NCI-H82 (cell line): Measurements from ENCODE around the gene VPS72.
"Not testable (repeated sequence)": the region's sequence is repeated elsewhere in the genome, so short reads cannot be mapped to it uniquely, and the experiment has no call there.

Experiments
- DNase-seq: peaks from one replicate; lab custom pipeline; 2025; lab: John Stamatoyannopoulos, UW

The VPS72 gene, protein sequence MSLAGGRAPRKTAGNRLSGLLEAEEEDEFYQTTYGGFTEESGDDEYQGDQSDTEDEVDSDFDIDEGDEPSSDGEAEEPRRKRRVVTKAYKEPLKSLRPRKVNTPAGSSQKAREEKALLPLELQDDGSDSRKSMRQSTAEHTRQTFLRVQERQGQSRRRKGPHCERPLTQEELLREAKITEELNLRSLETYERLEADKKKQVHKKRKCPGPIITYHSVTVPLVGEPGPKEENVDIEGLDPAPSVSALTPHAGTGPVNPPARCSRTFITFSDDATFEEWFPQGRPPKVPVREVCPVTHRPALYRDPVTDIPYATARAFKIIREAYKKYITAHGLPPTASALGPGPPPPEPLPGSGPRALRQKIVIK

DNA sequence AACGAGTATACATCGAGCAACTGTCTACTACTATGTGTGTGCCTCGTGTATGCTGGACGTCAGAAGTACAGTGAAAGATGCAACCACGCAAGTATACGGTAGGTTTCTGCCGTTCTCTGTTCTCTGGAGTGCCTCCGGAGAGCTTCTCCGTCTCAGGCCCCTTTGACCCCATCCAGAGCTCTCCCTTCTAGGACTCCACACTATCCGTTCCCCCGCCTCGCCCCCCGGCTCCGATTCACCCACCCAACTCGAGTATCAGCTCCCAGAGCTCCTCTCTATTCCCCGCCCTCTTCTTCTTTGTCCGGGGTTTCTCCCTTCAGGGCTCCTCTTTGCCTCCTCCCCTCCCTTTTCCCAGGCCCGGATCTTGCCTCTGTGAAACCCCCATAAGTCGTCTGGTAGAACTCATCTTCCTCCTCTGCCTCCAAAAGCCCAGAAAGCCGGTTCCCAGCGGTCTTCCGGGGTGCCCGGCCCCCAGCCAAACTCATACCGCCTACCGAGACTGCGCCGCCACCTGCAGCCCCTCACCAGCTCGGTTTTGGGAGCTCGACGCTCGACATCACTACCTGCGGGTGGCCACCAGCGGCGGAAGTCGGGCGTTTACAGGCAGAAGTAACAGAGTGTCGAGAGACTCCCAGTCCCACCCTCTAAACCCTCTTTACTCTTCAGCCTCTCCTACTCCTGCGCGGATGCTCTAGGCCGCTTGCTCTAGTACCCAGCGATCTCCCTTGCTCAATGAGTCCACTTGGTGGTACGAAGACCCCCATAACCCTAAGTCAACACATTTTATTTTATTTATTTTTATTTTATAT is at the start of gene VPS72:
Gene VPS72, minus strand, starts transcription at position 561 of the 809 bp plus-strand sequence. Its CDS starts 76 bp downstream, at position 485.
- DNase-seq, result peak; percentile 98

DNA sequence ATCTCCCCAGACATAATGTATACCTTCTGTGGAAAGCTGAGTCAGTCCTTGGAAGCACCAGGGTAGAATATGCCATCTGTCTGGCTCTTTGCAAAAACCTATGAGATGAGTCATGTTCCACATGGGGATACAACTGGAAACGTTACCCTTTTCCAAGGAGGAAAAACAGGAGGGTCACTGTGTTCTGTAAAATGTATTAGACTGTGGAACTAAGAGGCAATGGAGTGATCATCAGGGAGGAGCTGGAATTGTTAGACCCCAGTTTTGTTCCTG is 48.4 kb upstream of the VPS72 start:
- DNase-seq, result peak; percentile 17

DNA sequence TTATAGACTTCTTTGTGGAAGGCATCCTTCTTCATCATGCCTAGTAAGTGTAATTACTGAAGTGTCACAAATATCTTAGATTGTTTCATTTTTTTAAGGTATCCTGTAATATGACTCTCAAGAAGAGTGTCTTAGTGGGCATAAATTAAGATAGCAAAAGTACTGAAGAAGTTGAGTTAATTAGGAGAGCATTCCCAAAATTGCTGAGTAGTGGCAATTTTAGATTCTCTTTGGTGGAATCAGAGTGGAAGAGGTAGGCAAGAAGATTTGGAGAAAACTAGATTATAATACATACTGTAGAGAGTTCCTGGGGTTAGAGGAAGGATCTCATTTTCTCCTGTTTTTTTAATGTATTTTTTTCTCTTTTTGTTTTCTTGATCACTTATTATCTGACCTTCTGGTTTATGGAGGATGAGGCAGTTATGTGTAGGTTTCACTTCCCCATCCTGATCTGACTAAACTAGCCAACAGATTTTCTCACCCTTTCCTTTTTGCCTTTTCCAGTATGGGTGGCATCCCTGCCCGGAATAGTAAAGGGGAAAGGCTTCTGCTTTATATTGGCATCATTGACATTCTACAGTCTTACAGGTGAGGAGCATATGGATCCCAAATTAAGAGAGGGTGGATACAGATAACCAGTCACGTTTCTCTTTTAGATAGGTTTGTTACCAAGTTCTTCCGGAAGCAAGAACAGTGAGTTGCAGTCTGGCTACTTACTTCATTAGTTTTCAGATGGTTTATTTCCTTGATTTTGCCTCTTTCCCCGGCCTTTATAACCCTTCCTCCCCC is 47.9 kb upstream of the VPS72 start:
- DNase-seq, result no peak

DNA sequence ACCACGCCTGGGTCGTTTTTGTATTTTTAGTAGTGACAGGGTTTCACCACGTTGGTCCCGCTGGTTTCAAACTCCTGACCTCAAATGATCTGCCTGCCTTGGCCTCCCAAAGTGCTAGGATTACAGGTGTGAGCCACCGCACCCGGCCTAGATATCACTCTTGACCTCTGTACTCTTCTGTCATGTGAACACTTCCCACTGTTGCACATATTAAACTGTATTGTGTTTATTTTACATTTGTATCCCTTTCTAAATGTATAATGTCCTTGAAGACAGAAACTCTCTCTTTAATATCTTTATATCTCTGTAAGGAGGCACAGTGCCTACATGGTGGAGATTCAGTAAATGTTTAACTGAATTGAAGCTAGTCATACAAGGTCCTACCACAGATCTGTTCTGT is 45.2 kb upstream of the VPS72 start:
- DNase-seq, result no peak

DNA sequence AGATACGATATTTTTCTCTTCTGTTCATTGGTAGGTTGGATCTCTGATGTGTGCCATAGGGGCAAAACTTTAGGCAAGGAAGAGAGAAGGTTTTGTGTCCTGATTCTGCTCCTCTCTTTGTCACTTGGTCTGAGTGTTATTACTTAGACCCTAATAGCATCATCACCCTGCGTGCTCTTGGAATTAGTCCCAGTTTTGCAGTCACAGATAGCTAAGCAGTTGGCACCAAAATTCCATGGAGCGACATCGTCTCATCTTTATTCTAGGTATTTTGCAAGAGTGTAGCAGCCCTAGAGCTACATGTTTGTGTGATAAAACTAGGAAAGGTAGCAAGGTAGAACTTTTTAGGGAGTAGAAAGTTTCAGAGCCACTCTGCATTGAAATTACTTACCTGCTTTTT is 32.1 kb upstream of the VPS72 start:
- DNase-seq, result no peak

DNA sequence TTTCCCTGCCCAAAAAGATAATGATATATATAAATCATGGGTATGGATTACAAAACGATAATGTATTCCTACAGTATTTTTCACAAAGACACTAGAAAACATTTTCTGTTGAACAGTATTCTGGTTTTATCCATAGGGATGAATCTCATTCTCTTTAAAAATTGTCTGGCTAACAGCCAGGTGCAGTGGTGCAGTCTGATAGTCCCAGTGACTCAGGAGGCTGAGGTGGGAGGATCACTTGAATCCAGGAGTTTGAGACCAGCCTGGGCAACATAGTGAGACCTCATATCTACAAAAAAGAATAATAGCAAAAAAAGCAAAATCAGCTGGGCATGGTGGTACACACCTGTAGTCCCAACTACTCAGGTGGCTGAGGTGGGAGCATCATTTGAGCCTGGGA is 31.6 kb upstream of the VPS72 start:
- no peak for DNase-seq

DNA sequence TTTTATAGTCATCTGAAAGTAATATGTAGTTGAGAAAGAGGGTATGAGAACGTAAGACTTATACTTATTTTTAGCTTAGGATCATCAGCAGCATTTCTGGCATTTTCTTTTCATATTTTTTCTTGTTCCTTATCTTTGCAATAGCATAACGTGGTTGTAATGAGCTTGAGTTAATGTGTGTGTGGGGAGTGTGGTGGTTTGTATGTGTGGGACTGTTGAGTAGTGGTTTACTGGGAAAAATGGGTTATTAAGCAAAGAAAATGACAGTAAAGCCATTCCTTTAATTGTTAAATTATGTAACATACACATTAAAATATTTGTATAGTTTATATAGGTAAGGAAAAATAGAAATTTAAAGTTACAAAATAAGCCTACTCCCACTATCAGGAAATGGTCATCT is 23.6 kb upstream of the VPS72 start:
- DNase-seq, result no peak

DNA sequence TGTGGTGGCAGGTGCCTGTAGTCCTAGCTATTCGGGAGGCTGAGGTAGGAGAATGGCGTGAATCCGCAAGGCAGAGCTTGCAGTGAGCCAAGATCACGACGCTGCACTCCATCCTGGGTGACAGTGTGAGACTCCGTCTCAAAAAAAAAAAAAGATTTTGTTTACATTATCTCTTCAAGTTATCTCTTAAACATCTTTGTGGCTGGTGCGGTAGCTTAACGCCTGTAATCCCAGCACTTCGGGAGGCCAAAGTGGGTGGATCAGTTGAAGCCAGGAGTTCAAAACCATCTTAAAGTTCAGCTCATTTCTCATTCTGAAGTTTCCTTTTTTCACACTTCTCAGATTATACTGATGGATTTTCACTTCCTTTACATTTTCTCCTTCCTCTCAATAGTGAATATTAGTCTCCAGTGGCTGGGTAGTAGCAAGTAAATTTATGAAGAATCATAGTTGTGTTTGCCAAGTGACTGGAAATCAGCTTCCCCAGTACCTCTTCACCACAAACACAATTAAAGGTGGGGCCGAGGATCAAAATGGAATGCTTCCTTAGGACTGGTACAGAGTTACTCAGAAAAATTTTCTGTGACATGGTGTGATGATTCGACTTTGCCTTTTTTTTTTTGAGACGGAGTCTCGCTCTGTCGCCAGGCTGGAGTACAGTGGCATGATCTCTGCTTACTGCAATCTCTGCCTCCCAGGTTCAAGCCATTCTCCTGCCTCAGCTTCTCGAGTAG is 22.1 kb upstream of the VPS72 start:
- DNase-seq, result peak; percentile 34

DNA sequence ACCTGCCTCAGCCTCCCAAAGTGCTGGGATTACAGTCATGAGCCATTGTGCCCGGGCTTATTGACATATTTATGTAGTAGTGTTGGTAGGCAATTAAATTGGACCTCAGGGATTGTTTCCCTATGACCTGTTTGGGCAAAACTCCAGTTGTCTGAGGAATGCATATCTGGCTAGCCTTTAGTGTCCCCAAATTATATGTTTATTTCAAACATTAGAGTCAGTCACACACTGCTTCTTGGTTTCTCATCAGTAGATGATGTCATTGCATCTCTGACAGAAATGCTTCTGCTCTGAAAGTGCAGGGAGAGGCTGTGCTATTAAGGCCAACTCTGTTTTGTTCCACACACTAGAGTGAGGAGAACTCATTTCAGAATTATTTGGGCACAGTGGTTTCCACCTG is 20.8 kb upstream of the VPS72 start:
- no peak for DNase-seq

DNA sequence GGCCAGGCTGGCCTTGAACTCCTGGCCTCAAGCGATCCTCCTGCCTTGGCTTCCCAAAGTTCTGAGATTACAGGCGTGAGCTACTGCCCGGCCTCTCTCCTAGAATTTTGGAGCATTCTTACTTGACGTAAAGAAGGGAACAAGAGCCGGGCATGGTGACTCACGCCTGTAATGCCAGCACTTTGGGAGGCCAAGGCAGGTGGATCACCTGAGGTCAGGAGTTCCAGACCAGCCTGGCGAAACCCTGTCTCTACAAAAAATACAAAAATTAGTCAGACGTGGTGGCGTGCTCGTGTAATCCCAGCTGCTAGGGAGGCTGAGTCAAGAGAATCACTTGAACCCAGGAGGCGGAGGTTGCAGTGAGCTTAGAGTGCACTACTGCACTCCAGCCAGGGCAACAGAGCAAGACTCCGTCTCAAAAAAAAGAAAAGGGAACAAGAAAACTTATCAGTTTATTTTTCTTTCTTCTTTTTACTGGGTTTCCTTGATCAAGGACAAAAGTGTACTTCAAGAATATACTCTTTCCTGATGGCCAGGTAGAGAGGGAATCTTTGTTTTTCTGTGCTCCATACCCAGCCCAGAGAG is 15.5 kb upstream of the VPS72 start:
- not testable (repeated sequence) for DNase-seq

DNA sequence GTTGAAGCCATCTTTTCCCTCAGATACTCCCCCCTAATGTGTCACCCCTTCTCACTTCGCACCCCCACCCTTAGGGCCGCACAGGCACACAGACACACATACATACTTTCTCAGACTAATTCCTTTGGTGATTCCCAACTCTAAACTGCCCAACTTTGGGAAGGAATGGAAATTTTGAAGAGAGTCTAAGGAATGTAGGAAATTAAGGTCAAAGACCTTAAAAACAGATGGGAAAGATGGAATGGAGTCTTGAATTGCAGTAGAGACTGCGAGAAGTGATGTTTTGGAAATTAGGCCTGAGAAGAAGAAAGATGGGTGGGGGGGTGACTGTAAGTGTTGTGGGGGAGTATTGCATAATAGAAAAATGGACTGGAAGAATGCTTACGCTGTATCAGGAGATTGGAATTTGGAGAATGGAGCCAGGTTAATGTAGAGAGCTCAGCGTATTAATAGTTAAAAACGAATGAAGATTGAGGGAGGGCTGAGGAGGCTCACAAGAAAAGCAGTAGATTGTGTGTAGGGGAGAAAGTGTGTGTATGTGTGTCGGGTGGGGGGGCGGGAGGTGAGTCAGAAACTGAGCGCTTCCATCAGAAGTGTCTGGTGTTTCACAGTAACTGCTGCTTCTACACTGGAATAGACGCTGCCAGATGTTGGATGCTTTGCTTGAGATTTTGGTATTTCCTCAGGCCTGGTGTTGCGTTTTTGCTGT is 10.0 kb upstream of the VPS72 start:
- peak; percentile 13 for DNase-seq

DNA sequence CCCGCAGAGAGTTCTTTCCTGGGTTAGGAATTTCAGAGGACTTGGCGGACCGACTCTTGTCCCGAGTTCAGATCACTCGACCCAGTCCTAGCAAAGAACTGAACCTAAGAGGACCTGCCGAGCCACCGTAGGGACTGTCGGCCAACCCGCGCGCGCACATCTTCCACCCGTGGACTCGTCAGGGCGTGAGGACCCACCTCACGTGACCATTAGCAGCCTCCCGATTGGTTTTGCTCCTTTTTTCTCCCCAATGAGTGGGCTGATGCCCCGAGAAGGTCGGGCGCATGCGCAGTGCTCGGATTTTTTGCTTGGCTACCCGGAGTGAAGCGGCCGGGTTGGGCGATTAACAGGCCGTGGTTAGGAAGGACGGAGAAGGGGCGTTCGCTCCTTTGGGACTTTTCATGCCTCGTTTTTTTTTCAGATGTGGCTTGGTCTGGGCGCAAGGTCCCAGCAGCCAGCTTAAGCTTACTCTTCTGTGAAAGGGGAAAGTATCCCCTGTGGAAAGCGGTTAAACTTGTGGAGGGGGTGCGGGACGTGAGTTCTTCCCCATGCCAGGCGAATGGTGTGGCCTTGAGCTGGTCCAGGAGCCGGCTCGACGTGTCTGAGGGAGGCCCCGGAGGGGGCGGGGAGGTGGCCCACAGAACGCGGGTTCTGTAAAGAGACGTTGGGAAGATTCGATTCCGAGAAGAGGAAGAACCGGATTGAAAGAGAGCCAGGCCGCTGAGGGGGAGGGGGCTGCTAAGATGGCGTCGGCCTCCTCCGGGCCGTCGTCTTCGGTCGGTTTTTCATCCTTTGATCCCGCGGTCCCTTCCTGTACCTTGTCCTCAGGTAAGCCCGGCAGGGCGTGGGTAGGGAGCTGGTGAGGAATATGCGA is 8.5 kb upstream of the VPS72 start, which contains the start of gene PIP5K1A:
Gene PIP5K1A, plus strand, starts transcription at position 299 of the 874 bp plus-strand sequence. Its CDS starts 445 bp downstream, at position 744.
- peak; percentile 100 for DNase-seq

DNA sequence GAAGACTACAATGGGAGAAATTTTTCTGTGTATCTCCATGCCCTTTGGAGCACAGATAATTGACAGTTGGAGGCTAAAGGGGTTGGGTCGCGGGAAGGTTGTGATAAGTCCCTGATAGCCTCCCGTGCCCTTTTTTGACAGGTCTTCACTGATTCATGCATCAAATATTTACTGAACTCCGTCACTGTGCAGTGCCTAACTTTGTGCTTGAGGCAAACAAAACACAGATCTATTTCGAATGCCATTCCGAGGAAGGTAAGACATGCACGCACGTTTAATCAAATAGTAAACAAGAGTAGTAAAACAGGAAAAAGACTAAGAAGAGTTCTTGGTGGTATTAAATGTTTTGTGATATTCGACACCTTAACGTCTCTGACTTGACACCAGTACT is 7.9 kb upstream of the VPS72 start:
- DNase-seq, result no peak

DNA sequence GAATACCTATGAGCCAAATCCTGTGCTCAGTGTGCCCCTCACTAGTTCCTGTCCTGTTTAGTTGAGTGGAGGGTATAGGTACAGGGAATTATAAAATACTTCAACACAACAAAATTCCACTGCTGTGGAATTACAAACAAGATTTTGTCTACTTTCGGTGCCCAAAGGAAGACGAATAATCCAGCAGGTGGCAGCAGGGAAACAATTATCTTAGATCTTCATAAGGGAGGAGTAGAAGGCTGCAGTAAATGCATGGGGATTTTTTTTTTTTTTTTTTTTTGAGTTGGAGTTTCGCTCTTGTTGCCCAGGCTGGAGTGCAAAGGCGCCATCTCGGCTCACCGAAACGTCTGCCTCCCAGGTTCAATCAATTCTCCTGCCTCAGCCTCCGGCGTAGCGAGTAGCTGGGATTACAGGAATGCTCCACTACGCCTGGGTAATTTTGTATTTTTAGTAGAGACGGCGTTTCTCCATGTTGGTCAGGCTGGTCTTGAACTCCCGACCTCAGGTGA is 6.3 kb upstream of the VPS72 start:
- DNase-seq, result peak; percentile 93

DNA sequence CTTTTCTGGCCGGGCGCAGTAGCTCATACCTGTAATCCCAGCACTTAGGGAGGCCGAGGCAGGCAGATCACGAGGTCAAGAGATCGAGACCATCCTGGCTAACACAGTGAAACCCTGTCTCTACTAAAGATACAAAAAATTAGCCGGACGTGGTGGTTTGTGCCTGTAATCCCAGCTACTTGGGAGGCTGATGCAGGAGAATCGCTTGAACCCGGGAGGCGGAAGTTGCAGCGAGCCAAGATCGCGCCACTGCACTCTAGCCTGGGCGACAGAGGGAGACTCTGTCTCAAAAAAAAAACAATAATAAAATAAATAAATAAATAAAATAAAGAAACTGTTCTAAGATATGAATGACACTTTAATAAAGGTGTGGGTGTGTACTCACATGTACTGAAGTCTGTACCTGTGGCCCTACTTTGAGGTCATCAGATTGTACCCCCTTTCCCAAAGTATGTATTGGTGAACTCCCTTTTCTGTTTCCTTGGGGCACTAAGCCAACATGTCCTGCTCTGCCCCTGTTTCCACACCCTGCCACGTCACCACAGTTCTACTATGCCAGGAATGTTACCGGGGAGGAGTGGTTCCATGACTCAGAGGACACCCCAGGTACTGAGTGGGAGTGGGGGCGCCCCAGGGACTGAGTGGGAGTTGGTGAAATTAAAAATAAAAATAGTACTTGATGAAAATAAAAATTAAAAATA is 5.0 kb upstream of the VPS72 start:
- not testable (repeated sequence) for DNase-seq

DNA sequence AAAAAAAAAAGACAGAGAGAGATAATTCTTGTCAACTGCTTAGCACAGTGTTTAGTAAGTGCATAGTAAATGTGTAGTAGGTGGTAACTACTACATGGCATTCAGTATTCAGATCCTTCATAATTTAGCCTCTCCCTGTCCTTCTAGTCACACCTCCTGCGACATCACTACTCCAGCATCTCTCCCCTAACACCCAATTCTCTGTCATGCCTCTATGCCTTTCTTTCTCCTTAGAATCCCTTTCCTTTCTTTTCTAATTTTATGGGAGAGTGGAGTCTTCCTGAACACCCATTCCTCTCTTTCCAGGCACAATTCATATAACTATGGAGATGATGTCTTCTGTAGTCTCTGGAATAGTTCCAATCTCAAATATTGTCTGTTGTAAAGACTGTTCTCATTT is 3.9 kb upstream of the VPS72 start:
- no peak for DNase-seq

DNA sequence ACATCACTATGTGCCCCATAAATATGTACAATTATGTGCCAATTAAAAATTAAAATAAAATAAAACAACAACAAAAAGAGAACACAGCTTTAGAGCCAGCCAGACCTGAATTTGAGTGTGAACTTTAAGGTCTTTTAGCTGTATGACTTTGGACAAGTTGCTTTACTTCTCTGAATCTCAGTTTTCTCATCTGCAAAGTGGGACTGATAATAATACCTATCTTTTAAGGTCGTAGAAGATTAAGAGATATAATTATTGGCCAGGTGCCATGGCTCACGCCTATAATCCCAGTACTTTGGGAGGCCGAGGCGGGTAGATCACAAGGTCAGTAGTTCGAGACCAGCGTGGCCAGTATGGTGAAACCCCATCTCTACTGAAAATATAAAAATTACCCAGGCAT is 3.3 kb upstream of the VPS72 start:
- DNase-seq, result peak; percentile 37

DNA sequence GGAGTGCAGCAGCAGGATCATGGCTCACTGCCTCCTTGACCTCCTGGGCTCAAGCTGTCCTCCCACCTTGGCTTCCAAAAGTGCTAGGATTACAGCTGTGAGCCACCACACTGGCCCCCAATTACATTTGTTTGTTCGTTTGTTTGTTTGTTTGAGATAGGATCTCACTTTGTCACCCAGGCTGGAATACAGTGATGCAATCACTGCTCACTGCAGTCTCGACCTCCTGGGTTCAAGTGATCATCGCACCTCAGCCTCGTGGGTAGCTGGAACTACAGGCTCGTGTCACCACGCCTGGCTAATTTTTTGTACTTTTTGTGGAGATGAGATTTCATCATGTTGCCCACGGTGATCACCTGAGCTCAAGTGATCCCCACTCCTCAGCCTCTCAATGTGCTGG is 2.0 kb upstream of the VPS72 start:
- DNase-seq, result no peak

DNA sequence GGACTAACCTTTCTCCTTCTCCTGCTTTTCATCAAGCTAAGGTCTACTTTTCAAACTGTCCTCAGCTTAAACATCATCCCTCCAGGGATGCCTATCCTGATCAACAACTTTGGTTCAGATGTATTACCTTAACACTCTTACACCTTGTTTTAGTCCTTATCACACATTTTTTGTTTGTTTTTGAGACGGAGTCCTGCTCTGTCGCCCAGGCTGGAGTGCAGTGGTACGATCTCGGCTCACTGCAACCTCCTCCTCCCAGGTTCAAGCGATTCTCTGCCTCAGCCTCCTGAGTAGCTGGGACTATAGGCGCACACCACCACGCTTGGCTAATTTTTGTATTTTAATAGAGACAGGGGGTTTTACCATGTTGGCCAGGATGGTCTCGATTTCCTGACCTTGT is 1.3 kb downstream of the VPS72 start:
- not testable (repeated sequence) for DNase-seq
